GM19193 (cell line): ENCODE measurements around the gene CYP11A1.

Experiments
- POLR2A ChIP-seq: IDR thresholded peaks from 4 replicates; pipeline ENCODE4 v1.6.1; 2011; ENCODE audit not compliant: insufficient read depth, insufficient read length; ENCODE audit errors: extremely low read depth

Gene CYP11A1

DNA sequence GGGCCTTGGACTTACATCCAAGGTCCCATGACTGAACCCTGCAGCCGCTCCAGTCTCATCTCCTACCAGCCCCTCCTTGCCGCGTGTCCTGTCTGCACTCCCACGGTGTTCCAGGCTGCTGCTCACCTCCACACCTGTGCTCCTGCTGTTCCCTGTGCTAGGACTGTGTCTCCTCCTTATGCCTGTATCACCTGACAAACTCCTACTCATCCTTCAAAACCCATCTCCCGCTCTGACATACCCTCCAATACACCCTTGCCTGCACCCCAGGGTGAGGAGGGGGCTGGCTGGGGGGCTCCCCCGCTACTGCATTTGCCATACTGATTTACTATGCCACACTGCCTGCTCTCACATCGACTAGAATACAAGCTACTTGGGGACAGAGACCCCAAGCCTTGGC lies 53.6 kb downstream of the CYP11A1 start:
- no peak for TF ChIP-seq POLR2A

DNA sequence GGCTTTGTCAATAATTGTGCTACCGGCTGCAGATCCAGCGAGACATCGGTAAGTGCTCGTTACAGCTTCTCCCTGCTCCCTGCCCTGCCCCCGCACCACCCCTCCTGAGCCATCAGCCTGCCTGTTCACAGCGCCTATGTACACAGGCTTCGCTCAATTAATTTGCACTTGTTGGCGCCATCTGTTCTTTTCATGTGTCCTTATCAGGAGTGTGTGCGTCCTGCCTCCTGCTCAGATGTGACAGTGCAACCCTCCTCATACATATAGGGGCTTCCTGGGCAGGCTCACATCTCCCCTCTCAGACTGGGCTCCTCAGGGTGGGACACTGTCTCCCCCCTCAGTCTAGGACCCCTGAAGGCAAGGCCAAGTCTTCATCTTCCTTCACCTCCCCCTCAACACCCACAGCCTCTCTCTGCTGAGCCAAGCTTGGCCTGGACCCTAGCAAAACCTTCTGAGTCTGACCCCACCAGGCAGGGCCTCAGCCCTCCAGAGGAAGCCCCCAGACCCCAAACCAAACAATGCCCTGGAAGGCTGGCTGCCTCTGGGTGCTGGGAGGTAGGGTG lies 54.9 kb downstream of the CYP11A1 start:
- no peak for TF ChIP-seq POLR2A

DNA sequence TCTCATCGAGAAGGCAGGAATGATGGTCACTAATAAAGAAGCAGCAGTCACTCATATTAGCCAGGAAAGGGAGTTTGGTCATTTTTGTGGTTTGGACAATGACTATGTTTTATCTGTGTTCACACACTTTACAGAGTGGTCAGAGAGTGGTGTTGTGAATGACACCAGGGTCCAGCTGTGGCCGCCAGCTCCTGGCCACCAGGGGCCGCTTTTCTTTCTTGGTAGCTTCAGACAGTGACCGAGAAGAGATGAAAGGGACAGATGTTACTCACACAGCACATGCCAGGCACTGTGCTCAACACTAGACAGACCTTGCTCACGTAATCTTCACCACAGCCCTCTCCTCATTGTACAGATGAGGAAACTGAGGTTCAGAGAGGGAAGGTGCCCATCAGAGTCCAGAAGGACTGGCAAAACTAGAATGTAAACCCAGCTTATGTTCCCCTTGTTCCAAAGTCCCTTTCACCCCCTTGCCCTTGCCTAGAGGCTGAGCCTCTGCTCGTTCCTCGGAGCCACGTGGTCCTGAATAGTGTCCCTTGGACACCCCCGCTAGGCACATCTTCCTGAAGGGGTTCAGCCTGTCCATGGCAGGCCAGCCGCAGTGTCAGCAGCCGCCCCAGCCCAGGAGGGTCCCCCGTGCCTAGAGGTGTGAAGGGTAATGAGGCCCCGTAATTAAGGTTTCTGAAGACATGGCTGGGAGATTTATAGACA lies 55.6 kb downstream of the CYP11A1 start:
- TF ChIP-seq POLR2A, result no peak

DNA sequence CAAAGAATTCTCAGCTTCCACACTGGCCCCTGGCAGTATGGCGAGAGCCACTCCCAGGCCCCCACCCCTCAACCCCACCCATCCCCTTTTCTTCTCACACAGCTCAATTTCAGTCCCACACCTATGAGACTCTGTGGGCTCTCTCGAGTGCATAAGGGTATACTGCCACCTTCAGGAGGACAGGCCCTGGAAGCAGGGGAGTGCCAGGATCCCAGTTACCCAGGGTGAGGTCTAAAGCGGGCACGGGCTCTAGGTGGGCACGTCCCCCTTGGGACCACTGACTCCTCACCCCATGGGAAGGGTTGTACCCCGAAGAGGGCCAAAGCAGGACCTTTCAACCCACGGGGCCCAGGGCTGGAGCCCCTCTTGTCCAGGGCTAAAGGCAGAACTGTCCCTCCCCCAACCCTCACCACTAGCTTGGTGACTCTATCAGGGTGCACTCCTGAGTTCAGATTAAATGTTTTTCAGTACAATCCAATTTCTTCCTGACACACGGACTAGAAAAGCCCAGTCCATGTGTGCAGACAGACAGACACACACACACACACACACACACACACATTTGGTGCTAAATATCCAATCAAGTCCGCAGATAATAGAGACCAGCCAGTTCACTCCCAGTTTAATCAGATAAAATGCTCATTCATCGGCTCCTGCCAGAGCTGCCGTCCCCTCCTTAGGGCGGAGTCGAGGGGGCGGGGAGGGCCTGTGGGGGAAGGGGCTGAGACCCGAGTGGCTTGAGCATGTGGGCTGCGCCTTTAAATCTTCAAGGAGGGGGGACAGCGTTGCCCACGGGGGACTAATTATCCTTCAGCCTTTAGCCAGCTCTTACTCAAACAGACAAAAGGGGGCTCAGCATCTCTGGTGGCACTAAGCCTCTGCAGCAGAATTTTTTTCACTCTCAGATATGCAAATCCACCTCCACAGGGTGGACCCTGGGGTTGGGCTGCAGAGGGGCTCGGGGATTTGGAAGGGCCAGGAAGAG lies 59.3 kb downstream of the CYP11A1 start:
- no peak for TF ChIP-seq POLR2A

DNA sequence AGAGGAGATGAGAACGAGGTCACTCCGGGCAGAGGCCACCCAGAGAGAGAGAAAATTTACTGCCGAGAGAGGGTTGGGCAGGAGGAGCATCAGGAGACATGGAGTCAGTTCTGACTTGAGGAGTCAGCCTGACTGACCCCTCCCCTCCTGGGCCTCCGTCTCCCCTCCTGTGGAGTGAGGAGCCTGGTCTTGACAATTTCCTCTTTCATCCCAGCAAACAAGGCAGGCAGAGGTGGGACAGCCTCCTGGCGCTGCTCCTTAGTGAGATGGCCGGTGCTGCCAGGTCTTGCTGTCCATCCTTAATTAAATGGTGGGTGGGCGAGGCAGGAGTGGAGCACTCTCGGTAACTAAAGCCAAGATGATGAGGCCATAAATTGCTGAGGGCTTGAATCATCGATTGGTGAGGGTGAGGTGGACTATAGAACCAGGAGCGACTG lies 60.6 kb downstream of the CYP11A1 start:
- no peak for TF ChIP-seq POLR2A

DNA sequence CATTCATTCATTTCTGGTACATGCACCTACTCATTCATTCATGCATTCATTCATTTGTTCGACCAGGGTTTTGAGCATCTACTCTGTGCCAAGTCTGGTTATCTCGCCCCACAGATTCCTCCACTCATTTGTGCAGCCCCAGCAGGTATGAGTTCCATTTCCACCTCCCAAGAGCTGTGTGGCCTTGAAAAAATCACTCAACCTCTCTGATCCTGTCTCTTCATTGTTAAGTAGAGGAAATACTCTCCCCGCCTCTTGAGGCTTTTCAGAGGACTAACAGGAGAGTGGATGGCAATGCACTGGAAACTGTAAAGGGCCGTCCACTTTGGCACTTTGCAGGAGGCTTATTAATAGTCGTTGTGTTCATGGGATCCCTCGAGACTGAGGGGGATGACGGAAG lies 61.8 kb downstream of the CYP11A1 start:
- no peak for TF ChIP-seq POLR2A

DNA sequence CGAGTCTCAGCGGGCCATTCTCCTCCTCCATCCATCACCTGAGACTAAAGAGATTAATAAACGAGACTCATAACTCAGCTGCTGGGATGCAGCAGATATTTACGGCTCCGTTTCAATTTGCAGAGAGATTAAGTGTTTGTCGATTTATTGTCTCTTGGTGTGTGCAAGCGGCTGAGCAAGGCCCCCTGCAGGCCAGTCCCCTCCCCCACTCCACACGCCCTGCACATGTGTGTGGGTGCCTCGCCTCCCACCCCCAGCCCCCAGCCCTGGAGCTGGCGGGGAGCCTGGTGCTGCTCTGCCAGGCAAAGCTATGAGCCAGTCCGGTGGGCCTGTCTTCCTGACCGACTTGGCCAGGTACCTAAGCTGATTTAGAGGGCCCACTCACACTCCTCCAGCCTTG lies 63.0 kb downstream of the CYP11A1 start:
- TF ChIP-seq POLR2A, result no peak

DNA sequence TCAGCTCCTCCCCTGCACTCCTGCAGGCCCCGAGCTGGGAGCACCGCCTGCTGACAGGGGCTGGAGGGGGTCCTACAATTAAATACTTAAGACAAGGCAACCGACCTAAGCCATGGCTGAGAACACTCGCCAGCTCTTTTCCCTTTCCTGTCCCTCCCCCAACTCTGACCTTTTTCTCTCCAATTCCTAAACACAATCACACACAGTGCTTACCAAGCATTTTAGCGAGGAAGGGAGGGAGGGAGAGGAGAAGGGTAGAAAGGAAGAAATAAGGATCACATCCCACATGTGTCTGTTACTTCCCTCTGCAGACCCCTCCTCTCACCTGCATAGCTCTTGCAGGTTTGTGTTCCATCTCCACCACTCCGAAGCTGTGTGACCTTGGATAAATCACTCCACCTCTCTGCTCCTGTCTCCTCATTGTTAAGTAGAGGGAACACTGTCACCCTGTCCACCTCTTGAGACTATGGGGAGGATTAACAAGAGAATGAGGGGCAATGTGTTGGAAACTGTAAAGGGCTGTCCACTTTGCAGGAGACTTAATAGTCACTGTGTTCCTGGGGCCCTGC lies 63.6 kb downstream of the CYP11A1 start:
- TF ChIP-seq POLR2A, result no peak

DNA sequence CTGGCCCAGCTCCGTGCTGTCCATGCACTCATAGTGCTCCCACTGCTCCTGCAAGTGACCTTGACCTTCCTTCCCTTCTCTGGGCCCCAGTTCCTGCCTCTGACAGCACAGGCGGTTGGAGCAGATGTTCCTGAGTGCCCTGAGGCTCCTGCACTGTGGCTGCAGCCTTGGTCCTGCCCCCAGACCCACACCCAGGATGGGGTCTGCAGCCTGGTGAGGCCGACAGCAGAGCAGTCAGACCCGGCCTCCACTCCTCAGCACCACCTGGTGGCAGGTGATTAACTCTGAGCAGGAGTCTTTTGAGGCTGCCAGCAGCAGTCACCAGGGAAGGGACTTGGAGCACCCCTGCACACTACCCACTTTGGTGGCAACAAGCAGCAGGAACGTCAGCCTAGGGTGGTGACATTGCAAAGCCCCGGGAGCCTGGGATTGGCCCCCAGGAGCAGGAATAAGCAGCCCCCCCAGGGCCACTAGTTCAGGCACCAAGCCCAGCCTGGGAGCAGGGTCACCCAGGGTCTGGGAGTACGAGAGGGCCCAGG lies 64.6 kb downstream of the CYP11A1 start:
- TF ChIP-seq POLR2A, result no peak

DNA sequence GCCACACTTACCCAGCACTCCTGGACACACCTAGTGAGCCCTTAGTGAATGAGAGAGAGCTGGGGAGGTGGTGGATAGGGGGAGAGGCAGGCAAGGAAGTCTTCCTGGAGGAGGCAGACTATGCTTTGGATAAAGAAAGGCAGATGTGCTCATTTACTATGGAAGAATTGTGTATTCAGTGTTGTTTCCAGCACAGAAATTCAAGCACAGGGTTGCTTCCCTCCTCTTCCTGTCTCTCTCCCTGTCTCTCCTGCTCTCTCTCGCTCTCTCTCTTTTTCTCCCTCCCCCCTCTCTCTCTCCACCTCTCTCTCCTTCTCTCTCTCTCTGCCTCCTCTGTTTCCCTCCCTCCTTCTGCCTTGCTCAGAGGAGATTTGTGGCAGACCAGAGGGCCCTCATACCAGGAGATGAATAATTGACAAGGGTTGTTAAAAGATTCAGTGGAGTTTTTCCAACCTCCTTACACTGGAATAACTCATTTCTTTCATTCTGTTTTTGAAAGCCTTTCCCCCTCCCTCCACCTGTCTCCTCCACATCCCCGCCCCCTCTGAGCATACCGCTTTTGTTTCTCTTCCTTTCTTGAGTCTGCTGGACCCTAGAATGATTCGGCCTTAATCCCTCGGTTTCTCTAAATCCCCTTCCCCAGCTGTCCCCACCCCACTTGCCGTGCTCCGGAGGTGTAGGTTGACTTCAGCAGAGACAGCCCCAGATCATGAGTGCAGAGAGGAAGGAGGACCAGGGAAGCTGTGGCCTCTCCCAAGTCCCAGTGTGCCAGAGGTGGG lies 65.7 kb downstream of the CYP11A1 start:
- no peak for TF ChIP-seq POLR2A

DNA sequence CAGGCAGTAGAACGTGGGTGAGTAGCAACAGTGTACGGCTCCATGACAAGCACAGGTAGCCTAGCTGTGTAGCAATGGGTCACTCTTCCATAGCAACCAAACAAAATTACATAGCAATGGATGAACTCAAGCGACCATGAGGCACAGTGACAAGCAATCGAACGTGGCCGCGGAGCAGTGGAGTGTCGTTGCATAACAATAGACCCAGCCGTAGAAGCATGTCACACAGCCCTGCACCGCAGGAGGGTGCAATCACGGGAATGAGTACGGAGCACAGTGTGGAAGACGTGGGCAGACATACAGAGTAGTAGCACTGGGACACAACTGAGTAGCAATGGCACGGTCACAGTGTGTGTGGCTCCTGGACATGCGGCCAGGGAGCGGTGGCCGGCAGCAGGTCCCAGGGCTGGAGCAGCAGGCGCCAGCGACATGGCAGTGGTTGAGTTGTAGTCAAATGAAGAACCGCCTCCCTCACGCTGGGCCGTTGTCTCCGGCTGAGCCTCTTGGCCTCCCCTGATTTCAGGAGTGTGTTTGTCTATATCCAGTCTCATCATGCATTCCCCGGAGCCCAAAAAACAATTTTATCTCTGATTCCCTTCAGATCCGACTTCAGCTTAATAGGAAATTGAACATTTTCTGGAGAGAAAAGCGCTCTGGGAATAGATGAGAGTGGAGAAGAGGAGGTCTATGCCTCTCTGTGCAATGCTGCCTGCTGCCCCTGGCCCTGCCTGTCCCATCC lies 67.2 kb downstream of the CYP11A1 start:
- TF ChIP-seq POLR2A, result no peak

DNA sequence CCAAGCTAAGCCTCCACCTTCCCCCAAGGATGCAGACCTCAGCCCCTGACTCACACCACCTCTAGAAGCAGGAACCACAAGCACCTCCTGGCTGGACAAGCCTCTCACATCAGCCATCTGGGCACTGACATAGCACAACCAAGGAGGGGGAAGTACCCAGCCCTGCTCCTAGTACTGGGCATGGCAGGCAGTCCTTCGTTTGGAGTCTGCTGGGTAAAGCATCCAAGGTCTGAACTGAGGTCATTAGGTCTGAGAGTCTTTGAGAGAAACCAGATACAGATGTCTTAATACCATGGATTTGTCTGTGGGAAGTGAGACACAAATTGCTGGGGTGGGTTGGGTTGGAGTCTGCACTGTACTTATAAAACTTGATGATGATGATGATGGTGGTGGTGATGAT lies 69.6 kb downstream of the CYP11A1 start:
- TF ChIP-seq POLR2A, result no peak

DNA sequence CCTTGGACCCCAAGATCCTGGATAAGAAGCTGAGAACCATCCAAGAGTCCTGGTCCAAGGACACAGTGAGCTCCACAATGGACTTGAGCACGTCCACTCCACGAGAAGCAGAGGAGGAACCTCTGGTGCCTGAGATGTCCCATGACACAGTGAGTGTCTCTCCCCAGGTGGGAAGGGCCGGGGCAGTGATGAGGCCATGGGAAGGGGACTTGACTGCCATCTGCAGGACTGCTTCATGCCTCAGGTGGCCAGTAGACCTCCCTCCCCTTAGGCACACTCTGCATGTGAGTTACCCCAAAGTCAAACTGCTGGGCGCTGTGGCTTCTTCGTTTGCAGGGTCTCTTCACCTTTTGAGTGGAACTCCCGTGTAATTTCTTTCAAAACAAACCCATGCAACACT lies 71.6 kb downstream of the CYP11A1 start:
- TF ChIP-seq POLR2A, result no peak

DNA sequence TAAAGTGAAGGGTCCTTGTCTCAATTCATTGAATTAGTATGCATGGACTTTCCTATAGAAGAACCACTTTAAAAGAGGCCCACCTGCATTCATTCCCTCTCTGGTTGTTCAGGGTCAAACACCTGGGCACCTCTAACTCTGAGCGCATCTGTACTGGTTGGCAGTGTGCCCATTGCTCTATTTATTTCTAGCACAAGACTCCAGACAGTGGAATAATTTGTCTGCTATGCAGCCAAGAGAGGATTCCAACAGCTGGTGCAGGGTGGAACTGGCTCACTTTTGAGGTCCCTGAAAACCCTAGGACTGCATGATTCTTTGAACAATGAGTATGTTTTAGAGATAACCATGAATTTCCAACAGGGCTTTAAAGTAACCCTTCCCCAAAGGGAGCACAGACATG lies 73.4 kb downstream of the CYP11A1 start:
- no peak for TF ChIP-seq POLR2A
